Measurements from ENCODE around the gene MS4A6A.
"Not testable (repeated sequence)": the region's sequence is repeated elsewhere in the genome, so short reads cannot be mapped to it uniquely, and the experiment has no call there.

The MS4A6A gene

DNA sequence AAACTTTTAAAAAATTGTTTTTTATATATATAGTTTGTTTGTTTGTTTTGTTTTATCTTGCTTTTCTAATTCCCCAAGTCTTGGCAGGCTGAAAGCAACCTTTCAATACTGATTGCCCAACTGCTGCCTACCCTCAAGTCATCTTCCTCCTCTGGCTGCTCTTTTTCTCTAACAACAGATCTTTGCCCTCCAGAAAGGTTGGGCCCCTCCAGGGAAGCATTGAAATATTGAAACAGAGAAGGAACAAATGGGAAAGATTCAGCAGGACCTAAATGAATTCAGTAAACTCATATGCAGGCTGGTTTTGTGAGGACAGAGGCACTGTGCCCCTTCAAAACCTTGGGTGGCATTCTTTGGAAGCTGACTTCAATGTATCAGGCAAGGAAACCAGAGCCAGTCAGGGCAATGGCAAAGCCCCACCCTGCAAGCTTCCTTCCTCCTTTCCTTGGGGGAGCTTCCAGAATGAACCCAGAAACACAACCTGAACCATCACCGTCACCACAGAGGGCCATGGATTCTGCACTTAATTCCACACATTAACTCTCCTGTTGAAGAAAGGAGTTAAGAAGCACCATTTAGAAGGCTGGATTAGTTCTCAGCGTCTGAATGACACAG lies 815 bp upstream of the MS4A6A start:
- no peak for DNase-seq

GRCh38 chr11:60175860-60176275 lies 7.0 kb downstream of the MS4A6A start:
- no peak for DNase-seq

DNA sequence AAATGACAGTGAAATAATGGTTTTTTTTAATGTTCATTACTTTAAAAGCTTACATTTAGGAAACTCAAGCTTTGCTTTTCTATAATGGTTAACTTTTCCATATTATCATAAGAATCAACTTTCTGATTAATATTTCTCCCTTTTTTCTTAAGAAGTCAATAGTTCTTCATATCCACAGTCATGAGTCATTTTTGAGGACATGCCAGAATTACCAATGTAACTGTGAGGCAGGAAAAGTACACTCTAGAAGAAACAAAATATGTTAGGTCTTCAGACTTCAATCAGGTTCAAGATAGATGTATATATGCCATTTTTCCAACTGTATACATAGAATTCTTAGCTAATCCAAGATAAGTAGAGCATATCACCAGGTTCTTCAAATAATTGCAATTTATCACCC lies 10.9 kb downstream of the MS4A6A start:
- DNase-seq: no peak

DNA sequence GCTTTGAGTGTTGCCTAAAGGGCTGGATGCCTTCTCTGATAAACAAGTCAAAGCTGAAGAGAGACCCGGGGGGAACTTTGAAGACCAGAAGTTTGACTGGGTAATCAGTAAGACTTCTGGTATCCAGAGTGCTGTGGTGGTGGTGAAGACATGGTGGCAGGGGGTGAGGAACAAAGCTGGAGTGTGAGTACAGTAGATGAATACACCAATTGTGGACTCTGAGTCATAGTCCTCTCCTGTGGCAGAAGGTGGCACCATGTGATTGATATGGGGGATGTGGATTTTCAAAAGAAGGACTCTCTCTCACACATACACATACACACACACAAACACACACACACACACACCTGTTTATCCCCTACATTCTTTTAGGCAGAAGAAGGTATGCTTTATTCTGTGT lies 12.3 kb downstream of the MS4A6A start:
- no peak for DNase-seq

DNA sequence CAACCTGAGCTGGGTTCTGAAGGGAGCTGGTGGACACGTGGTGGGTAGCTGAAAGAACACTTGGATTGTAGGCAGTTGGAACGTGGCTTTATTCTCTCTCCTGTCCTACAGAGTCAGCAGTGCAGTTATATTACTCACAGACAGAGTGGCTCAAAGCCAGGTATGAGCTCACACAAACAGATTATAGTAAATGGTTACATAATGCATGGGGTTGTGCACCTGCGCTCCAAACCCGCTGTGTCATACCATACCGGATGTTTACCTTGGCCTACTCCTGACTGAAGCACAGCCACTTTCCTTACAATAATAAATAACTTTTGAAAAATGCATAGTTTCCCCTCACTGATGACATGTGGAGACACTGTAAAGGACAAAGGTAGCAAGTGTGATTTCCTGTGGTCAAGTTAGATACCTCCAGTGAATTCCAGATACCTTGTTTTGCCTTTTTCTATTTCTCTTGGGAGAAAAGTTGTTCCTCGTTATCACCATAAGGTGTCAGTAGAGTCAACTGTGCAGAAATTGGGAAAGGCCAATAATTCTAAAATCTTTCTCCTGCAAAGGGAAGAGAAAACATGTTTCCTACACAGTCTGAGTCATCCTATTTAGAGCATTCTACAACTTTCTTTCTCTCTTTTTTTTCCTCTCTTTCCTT lies 13.5 kb downstream of the MS4A6A start:
- no peak for DNase-seq

DNA sequence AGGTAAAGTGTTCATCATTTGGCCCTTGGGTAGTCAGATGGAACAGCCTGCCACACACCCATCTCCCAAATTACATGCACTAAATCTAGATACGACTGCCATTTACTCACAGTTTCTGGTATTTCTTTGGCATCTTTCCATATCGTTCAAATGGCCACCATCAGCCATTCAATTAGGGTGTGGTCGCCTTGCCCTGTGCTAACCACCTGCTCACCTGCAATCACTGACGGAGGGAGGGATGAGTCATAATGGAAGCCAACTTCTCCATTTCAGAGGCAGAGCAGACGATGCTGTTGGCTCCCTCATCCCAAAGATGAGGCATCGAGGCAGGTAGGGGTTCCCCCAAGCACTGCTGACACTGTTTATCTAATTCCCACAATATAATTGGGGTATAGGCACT lies 14.6 kb downstream of the MS4A6A start:
- DNase-seq: no peak

GRCh38 chr11:60165951-60166350 lies 16.9 kb downstream of the MS4A6A start:
- no peak for DNase-seq

DNA sequence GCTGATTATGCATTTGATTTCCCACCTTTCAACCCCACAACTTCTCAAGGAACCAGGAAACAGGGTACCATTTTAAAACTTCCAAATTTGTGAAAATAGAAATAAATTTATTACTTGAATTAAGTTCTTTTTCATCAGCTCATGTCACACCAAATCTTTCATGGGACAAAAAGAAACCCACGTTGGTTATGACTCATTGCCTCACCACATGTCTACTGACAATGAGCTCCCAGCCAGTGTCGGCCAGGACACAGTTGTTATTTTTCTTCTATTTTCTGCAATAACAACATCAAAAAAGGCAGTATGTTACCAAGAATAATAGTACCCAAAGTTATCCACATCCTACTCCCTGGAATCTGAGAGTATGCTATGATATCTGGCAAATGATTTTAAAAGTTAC lies 17.3 kb downstream of the MS4A6A start:
- no peak for DNase-seq

DNA sequence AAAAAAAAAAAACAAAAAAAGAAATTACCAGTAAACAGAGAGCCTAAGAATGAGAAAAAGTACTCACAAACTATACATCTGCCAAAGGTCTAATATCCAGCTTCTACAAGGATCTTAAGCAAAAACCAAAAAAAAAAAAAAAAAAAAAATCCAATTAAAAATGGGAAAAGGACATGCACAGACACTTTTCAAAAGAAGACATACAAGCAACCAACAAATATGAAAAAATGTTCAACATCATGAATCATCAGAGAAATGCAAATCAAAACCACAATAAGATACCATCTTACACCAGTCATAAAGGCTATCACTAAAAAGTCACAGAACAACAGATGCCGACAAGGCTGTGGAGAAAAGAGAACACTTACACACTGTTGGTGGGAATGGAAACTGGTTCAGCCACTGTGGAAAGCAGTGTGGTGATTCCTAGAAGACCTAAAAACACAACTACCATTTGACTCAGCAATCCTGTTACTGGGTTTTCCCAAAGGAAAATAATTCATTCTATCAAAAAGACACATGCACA lies 18.3 kb downstream of the MS4A6A start:
- DNase-seq: no peak

DNA sequence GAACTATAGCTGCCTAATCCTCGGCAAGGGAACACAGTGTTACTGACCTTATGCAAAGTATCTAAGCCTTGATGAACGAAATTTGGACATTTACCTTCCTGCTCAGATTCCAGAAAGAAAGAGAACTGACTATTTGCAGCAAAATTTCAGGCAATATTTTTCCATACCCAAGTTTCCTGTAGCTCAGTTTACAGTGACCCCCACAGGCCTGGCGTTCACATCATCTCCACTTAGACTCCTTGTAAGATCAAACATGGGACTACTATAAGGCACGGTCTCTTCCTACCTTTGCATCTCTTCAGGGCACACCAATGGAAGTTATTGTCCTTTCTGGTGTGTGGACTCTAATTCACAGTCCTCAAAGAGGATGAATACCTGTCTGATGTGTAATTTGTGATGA lies 21.1 kb downstream of the MS4A6A start:
- no peak for DNase-seq

GRCh38 chr11:60161107-60161506 lies 21.8 kb downstream of the MS4A6A start:
- no peak for DNase-seq

DNA sequence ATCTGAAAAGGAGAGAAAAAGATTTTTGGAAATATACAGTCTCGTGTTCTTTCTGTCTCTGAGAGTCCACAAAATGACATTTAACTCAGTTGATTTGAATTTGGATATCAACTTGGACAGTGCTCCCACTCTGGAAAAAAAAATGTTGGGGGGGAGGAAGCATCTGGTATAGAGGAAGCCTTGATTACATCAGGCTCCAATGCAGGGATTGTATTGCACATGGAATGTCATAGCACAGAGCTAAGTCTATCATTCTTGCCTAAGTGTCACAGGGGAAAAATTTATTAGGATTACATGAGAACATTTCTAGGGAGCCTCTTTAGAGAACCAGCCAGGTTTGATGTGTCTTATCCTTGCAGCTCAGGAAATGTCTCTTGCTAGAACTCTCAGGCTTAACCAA lies 23.0 kb downstream of the MS4A6A start:
- DNase-seq: no peak

DNA sequence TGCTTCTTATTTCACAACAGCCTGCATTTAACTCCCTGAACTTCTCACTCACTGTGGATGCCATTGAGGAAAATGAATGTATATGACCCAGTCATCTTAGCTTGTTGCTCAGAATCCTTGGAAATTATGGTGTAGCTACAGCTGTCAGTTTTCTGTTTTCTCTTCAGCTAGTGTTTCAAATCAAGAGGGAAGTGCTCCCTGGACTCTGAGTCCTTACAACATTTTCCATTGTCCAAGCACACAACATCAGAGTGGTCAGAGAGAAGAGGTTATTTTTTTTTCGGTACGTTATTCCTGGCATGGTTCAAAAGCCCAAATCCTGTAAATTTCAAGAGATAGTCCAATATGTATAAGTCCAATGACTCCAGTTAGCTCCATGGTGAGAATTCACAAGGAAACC lies 23.6 kb downstream of the MS4A6A start:
- DNase-seq: no peak

DNA sequence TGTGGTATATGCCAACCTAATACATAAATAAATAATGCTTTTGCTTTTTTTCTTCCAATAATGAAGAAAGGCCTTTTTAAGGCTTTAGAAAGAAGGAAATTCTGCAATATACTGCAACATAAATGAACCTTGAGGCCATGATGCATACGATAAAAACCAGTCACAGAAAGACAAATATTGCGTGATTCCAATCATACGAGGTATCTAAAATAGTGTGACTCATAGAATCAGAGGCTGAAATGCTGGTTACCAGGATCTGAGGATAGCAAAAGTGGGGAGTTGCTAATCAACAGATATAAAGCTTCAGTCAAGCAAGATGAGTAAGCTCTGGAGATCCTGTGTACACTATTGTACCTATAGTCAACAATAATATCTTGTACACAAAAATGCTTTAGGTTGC lies 24.2 kb downstream of the MS4A6A start:
- DNase-seq: no peak

- DNase-seq: no peak
Measured at GRCh38 chr11:60155931-60156330, 27.0 kb downstream of the MS4A6A start.

GRCh38 chr11:60152727-60153126 lies 30.2 kb downstream of the MS4A6A start:
- not testable (repeated sequence) for DNase-seq

GRCh38 chr11:60150279-60150678 lies 32.6 kb downstream of the MS4A6A start:
- DNase-seq: no peak

DNA sequence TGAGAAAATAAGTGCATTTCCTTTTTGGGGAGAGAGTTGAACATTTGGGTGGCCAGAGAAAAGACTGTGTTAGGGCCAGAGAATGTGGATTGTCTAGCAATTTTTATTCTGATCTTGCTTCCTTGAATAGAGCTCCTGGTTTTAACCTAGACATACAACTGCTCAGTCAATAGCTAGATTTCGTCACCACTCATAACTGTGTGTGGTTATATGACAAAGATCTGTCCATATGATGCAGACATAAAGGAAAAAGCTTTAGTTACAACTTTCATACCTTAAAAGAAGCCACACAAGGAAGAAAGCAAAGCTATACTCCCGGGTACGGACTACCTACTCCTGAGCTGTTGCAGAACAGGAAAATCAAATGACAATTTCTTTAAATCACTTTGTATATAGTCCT lies 37.2 kb downstream of the MS4A6A start:
- DNase-seq: no peak

- DNase-seq: no peak
Measured at GRCh38 chr11:60143768-60144167, 39.1 kb downstream of the MS4A6A start.

- DNase-seq: no peak
Measured at GRCh38 chr11:60133917-60134316, 49.0 kb downstream of the MS4A6A start.

DNA sequence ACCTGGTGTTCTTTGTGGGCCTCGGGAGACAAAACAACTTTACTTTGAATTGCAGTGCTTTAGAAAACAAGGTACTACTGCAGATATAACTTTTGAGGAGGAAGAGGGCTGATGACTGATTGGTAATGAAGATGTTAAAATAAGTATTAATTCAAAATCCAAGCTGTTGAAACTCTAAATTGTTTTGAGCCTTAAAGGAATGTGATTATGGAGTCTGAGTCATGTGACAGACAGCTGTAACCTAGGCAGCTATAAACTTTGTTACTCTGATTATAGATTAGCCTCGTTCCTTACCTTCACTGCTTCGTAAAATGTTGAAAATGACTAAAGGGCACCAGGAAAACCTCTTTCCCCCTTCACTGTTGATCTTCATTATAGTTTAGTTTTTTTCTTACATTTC lies 51.0 kb downstream of the MS4A6A start:
- no peak for DNase-seq

- no peak for DNase-seq
Measured at GRCh38 chr11:60130496-60130895, 52.4 kb downstream of the MS4A6A start.

DNA sequence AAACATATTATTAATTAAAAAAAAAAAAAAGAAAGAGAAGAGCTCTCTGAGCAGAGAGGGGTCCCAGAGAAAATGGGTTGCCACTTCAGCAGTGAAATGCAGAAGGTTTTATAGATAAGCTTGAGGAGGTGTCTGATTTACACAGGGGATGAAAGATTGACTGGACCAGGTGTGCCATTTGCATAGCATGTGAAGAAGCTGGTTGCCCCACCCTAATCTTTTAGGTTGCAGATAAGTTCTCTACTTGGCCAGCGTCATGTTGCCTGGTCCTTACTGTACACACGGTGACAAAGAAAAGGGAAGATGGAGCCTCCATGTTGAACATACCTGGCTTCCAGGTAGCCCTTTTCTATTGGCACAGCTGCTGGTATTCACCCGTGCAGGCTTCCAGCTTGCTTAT lies 53.0 kb downstream of the MS4A6A start:
- no peak for DNase-seq

DNA sequence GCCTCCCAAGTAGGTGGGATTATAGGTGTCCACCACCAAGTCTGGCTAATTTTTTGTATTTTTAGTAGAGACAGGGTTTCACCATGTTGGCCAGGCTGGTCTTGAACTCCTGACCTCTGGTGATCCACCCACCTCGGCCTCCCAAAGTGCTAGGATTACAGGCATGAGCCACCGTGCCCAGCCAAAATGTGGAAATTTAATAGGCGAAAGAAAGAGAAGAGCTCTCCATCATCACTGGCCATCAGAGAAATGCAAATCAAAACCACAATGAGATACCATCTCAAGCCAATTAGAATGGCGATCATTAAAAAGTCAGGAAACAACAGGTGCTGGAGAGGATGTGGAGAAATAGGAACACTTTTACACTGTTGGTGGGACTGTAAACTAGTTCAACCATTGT lies 54.0 kb downstream of the MS4A6A start:
- not testable (repeated sequence) for DNase-seq

DNA sequence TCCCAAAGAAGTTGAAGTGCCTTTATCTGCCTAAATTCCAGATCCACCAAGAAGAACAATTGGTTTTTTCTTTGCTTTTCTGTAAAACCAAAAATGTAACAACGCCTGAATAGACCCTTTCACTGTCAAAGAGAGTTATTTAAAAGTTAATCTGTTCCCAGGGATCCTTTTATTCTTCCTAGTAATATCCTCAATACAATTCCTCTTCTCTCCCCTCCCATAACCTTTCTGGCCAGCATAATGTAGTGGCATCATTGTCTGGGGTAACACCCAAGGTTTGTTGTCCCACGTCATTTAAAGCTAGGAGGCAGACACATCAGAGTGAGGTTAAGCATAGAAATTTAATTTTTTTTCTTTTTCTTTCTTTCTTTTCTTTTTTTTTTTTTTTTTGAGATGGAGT lies 54.5 kb downstream of the MS4A6A start:
- no peak for DNase-seq

Data from activated CD4-positive, alpha-beta T cell treated with anti-CD3 and anti-CD28 coated beads, Interleukin-2, amount 50 U/mL, for 1 hour (primary cell).